ENCODE data around the gene PELO. TPM values are rescaled to one million over a fixed set of nuclear protein-coding genes. Genes with fewer than 3 reads are reported as not detected.

Gene PELO
- total RNA-seq, 1 experiment from 2014 or later, result 20.9 TPM

GRCh38 chr5:52800394-52801213, 12.9 kb downstream of the PELO start:
- Histone ChIP-seq H3K36me3 (peaks cover 44% of the 10 kb centered on the region), H3K4me1 (replicated peaks) (peaks cover 40% of the 10 kb centered on the region), H3K27ac (peak overlapping the region; percentile 90), H3K27me3 (replicated peaks) (no peaks in the 10 kb centered on the region), H3K4me3 (peak overlapping the region; percentile 47), H3K9me3 (replicated peaks) (no peaks in the 10 kb centered on the region)
- peak; percentile 63 to 72 for DNase-seq (ENCODE audit: low read depth in 1 of 2, low spot score in 2 of 2)

GRCh38 chr5:52801329-52801728, 13.6 kb downstream of the PELO start:
- Histone ChIP-seq H3K4me1 (replicated peaks) (peaks cover 40% of the 10 kb centered on the region), H3K9me3 (replicated peaks) (no peaks in the 10 kb centered on the region), H3K4me3 (peak overlapping the region; percentile 47), H3K27me3 (replicated peaks) (no peaks in the 10 kb centered on the region), H3K36me3 (peaks cover 44% of the 10 kb centered on the region), H3K27ac (peak overlapping the region; percentile 90; the same call in 1 of the 2 replicates)
- DNase-seq (ENCODE audit: low read depth in 1 of 2, low spot score in 2 of 2), result no peak

GRCh38 chr5:52802272-52802973, 14.7 kb downstream of the PELO start:
- no peak for DNase-seq (ENCODE audit: low read depth in 1 of 2, low spot score in 2 of 2)
- no peak overlapping the region for H3K27ac ChIP-seq
- peak overlapping the region; percentile 47 for H3K4me3 ChIP-seq
- peaks cover 40% of the 10 kb centered on the region for H3K4me1 ChIP-seq (replicated peaks)
- H3K9me3 ChIP-seq (replicated peaks), result no peaks in the 10 kb centered on the region
- peaks cover 44% of the 10 kb centered on the region for H3K36me3 ChIP-seq
- H3K27me3 ChIP-seq (replicated peaks), result no peaks in the 10 kb centered on the region

GRCh38 chr5:52802974-52803336, 15.2 kb downstream of the PELO start:
- Histone ChIP-seq H3K36me3 (peaks cover 44% of the 10 kb centered on the region), H3K27ac (no peak overlapping the region), H3K9me3 (replicated peaks) (no peaks in the 10 kb centered on the region), H3K27me3 (replicated peaks) (no peaks in the 10 kb centered on the region), H3K4me1 (replicated peaks) (peaks cover 40% of the 10 kb centered on the region), H3K4me3 (no peak overlapping the region)
- DNase-seq (ENCODE audit: low read depth in 1 of 2, low spot score in 2 of 2), result no peak

DNA sequence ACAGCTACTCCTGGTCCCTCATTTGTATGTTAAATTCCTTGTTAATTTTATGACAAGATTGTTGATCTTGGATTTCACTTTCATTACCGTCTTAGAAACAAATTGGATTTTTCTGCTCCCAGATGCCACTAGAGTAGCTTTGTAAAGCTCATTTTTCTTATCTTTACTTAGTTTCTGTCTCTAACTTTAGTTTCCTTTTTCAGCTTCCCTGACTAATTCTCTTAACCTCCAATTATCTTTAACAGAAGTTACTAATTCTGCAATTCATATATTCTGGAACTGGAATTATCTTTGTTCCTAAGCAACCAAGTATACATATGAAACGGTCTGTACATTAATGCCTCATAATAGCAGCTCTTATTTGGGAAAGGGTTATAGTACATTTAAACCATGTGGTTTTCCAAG, 16.7 kb downstream of the PELO start:
- Histone ChIP-seq H3K4me3 (no peak overlapping the region), H3K4me1 (replicated peaks) (peaks cover 41% of the 10 kb centered on the region), H3K9me3 (replicated peaks) (no peaks in the 10 kb centered on the region), H3K27me3 (replicated peaks) (no peaks in the 10 kb centered on the region), H3K36me3 (peaks cover 44% of the 10 kb centered on the region), H3K27ac (no peak overlapping the region)
- DNase-seq (ENCODE audit: low read depth in 1 of 2, low spot score in 2 of 2), result no peak

GRCh38 chr5:52804981-52805380, 17.3 kb downstream of the PELO start:
- Histone ChIP-seq H3K4me3 (no peak overlapping the region), H3K27ac (no peak overlapping the region), H3K27me3 (replicated peaks) (no peaks in the 10 kb centered on the region), H3K9me3 (replicated peaks) (no peaks in the 10 kb centered on the region), H3K36me3 (peaks cover 44% of the 10 kb centered on the region), H3K4me1 (replicated peaks) (peaks cover 47% of the 10 kb centered on the region)
- DNase-seq (ENCODE audit: low read depth in 1 of 2, low spot score in 2 of 2), result no peak

- no peak overlapping the region for H3K4me3 ChIP-seq
- H3K27me3 ChIP-seq (replicated peaks), result no peaks in the 10 kb centered on the region
- H3K4me1 ChIP-seq (replicated peaks), result peaks cover 49% of the 10 kb centered on the region
- H3K27ac ChIP-seq, result no peak overlapping the region
- DNase-seq (ENCODE audit: low read depth in 1 of 2, low spot score in 2 of 2), result no peak
- no peaks in the 10 kb centered on the region for H3K9me3 ChIP-seq (replicated peaks)
- peaks cover 41% of the 10 kb centered on the region for H3K36me3 ChIP-seq
Observed at GRCh38 chr5:52805615-52806014, 17.9 kb downstream of the PELO start.

GRCh38 chr5:52807037-52807436, 19.3 kb downstream of the PELO start:
- no peak for DNase-seq (ENCODE audit: low read depth in 1 of 2, low spot score in 2 of 2)
- Histone ChIP-seq H3K4me1 (replicated peaks) (peaks cover 51% of the 10 kb centered on the region), H3K9me3 (replicated peaks) (no peaks in the 10 kb centered on the region), H3K4me3 (no peak overlapping the region), H3K27me3 (replicated peaks) (no peaks in the 10 kb centered on the region), H3K36me3 (peaks cover 28% of the 10 kb centered on the region), H3K27ac (no peak overlapping the region)

DNA sequence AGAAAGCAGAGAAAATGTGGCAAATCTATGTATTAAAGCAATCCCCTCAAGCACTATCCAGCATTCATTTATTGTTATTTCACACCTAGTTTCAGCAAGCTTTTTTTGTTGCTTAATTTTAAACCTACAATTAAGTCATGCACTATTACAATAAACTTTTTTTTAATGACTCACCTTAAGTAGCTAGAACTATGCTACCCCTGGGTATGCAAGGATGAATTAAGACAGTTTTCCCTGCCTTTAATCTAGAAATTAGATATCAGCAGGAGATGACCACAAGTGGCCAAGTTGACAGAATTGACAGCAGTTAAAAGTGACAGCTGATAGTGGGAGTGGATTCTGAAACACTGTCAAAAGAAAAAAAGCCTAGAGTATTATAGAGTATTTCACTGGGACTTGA, 20.0 kb downstream of the PELO start:
- Histone ChIP-seq H3K4me1 (replicated peaks) (peaks cover 52% of the 10 kb centered on the region), H3K9me3 (replicated peaks) (no peaks in the 10 kb centered on the region), H3K27me3 (replicated peaks) (no peaks in the 10 kb centered on the region), H3K27ac (no peak overlapping the region), H3K4me3 (no peak overlapping the region), H3K36me3 (peaks cover 22% of the 10 kb centered on the region)
- no peak for DNase-seq (ENCODE audit: low read depth in 1 of 2, low spot score in 2 of 2)

- no peaks in the 10 kb centered on the region for H3K27me3 ChIP-seq (replicated peaks)
- DNase-seq (ENCODE audit: low read depth in 1 of 2, low spot score in 2 of 2), result peak in 1 of 2 experiments; percentile 54
- H3K27ac ChIP-seq, result peak overlapping the region; percentile 32
- H3K9me3 ChIP-seq (replicated peaks), result no peaks in the 10 kb centered on the region
- H3K36me3 ChIP-seq, result peaks cover 18% of the 10 kb centered on the region
- no peak overlapping the region for H3K4me3 ChIP-seq
- H3K4me1 ChIP-seq (replicated peaks), result peaks cover 55% of the 10 kb centered on the region
Observed at GRCh38 chr5:52808316-52808901, 20.7 kb downstream of the PELO start.

DNA sequence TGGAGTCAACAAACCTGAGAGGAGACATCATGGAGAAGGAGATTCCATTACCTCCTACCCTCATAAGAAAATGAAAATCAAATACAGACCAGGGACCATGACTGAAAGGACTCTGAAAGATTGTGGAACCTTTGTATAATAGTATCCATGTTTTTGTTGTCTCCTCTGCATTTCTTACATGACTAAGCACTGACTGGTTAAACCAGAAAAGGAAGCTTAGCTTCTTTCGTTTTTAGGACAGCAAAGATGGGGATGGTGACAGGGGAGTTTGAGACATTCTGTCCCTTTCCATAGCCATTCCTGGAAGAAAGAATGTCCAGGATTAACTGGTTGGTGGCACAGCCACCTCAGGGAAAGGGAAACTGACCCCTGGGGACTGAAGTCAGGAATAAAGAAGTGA, 22.2 kb downstream of the PELO start:
- Histone ChIP-seq H3K27me3 (replicated peaks) (no peaks in the 10 kb centered on the region), H3K9me3 (replicated peaks) (no peaks in the 10 kb centered on the region), H3K4me3 (no peak overlapping the region), H3K36me3 (peaks cover 6% of the 10 kb centered on the region), H3K27ac (peak overlapping the region; percentile 67), H3K4me1 (replicated peaks) (peaks cover 69% of the 10 kb centered on the region)
- DNase-seq (ENCODE audit: low read depth in 1 of 2, low spot score in 2 of 2), result peak in 1 of 2 experiments; percentile 53

- H3K36me3 ChIP-seq, result peaks cover under 1% of the 10 kb centered on the region; the same call in 1 of the 2 replicates
- H3K4me3 ChIP-seq, result no peak overlapping the region
- no peaks in the 10 kb centered on the region for H3K9me3 ChIP-seq (replicated peaks)
- no peak for DNase-seq (ENCODE audit: low read depth in 1 of 2, low spot score in 2 of 2)
- peak overlapping the region; percentile 67 for H3K27ac ChIP-seq
- peaks cover 70% of the 10 kb centered on the region for H3K4me1 ChIP-seq (replicated peaks)
- no peaks in the 10 kb centered on the region for H3K27me3 ChIP-seq (replicated peaks)
Observed at GRCh38 chr5:52810426-52810825, 22.7 kb downstream of the PELO start.

- DNase-seq (ENCODE audit: low read depth in 1 of 2, low spot score in 2 of 2), result peak in 1 of 2 experiments; percentile 28
- H3K27ac ChIP-seq, result peak overlapping the region; percentile 67
- peaks cover 70% of the 10 kb centered on the region for H3K4me1 ChIP-seq (replicated peaks)
- no peaks in the 10 kb centered on the region for H3K9me3 ChIP-seq (replicated peaks)
- H3K27me3 ChIP-seq (replicated peaks), result no peaks in the 10 kb centered on the region
- no peaks in the 10 kb centered on the region for H3K36me3 ChIP-seq
- H3K4me3 ChIP-seq, result no peak overlapping the region
Observed at GRCh38 chr5:52811067-52811749, 23.5 kb downstream of the PELO start.

All from SJSA1 (cell line).